Measurements from ENCODE around the gene UFSP2.
"Not testable (repeated sequence)": the region's sequence is repeated elsewhere in the genome, so short reads cannot be mapped to it uniquely, and the experiment has no call there.

UFSP2 gene

GRCh38 chr4:185370268-185370949 is 55.4 kb downstream of the UFSP2 start:
- H3K4me3 ChIP-seq (replicated peaks in 1 of 2; ENCODE audit: low read depth in 2 of 2, low read length in 2 of 2): no peak overlapping the region
- TF ChIP-seq, protein P1, sequence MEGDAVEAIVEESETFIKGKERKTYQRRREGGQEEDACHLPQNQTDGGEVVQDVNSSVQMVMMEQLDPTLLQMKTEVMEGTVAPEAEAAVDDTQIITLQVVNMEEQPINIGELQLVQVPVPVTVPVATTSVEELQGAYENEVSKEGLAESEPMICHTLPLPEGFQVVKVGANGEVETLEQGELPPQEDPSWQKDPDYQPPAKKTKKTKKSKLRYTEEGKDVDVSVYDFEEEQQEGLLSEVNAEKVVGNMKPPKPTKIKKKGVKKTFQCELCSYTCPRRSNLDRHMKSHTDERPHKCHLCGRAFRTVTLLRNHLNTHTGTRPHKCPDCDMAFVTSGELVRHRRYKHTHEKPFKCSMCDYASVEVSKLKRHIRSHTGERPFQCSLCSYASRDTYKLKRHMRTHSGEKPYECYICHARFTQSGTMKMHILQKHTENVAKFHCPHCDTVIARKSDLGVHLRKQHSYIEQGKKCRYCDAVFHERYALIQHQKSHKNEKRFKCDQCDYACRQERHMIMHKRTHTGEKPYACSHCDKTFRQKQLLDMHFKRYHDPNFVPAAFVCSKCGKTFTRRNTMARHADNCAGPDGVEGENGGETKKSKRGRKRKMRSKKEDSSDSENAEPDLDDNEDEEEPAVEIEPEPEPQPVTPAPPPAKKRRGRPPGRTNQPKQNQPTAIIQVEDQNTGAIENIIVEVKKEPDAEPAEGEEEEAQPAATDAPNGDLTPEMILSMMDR (IDR thresholded peaks at IDR 0.05; ENCODE audit: low read depth, low read length): no peak
- DNase-seq (ENCODE audit: low read depth in 2 of 2): no peak

DNA sequence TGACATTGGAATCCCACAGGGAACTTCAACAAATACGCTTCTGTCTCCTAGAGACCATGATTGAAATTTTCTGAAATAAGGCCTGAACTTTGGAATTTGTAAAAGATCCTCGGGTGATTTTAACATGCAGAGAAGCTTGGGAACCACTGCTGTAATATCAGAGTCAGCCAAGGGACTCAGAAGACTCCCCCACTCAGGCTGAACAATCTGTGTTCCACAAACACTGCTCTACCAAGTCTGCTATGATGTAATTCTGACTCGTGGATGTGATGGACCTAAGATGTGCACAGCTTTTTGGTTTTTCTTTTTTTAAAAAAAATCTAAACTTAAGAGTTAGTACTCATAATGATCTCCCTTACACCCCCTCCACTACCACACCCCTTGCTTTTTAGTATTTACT is 56.0 kb downstream of the UFSP2 start:
- H3K4me3 ChIP-seq (replicated peaks in 1 of 2; ENCODE audit: low read depth in 2 of 2, low read length in 2 of 2): no peak overlapping the region
- DNase-seq (ENCODE audit: low read depth in 2 of 2): no peak
- TF ChIP-seq, protein P1 (IDR thresholded peaks at IDR 0.05; ENCODE audit: low read depth, low read length): no peak

- H3K4me3 ChIP-seq (replicated peaks in 1 of 2; ENCODE audit: low read depth in 2 of 2, low read length in 2 of 2): no peak overlapping the region
- TF ChIP-seq, protein P1 (IDR thresholded peaks at IDR 0.05; ENCODE audit: low read depth, low read length): no peak
- DNase-seq (ENCODE audit: low read depth in 2 of 2): no peak
Measured at GRCh38 chr4:185364886-185365285, 60.9 kb downstream of the UFSP2 start.

DNA sequence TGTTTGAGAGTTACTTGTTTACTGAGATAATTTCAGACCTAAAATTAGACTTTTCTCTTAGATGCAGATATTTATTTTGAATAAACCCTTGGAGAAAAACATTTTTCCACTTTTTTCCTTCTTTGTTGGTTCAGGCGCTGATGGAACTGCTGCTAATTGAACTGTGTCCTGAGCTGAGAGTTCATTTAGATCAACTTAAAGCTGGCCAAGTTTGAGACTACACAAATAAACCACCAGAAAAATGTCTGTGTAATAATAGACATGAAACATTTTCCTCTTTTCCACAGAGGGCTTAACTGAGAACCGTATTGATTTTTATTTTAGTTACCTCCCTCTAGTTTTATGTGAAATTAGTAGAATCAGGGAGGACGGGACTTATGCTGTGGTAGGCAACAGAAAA is 62.5 kb downstream of the UFSP2 start:
- TF ChIP-seq, protein P1 (IDR thresholded peaks at IDR 0.05; ENCODE audit: low read depth, low read length): no peak
- DNase-seq (ENCODE audit: low read depth in 2 of 2): no peak
- H3K4me3 ChIP-seq (replicated peaks in 1 of 2; ENCODE audit: low read depth in 2 of 2, low read length in 2 of 2): no peak overlapping the region

- H3K4me3 ChIP-seq (replicated peaks in 1 of 2; ENCODE audit: low read depth in 2 of 2, low read length in 2 of 2): not testable (repeated sequence)
- peak in 1 of 2 donors; percentile 73 for DNase-seq (ENCODE audit: low read depth in 2 of 2)
Measured at GRCh38 chr4:185362570-185362969, 63.2 kb downstream of the UFSP2 start.

DNA sequence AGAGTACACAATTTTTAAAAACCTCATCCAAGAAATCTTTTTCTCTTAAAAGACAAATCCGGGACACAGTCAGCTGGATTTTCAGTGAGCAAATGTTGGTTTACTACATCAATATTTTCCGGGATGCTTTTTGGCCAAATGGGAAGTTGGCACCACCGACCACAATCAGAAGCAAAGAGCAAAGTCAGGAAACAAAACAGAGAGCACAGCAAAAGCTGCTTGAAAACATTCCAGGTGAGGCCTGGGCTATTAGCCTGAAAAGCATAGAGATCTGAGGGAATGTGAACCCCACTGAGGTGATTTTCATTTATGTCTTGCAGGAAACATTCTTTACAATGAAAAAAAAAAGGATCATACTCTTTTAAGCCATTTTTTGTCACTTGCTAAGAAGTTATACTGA is 63.9 kb downstream of the UFSP2 start:
- TF ChIP-seq, protein P1 (IDR thresholded peaks at IDR 0.05; ENCODE audit: low read depth, low read length): no peak
- no peak for DNase-seq (ENCODE audit: low read depth in 2 of 2)
- H3K4me3 ChIP-seq (replicated peaks in 1 of 2; ENCODE audit: low read depth in 2 of 2, low read length in 2 of 2): no peak overlapping the region

GRCh38 chr4:185359767-185360446 is 65.9 kb downstream of the UFSP2 start:
- TF ChIP-seq, protein P1 (IDR thresholded peaks at IDR 0.05; ENCODE audit: low read depth, low read length): no peak
- peak; percentile 31 to 75 for DNase-seq (ENCODE audit: low read depth in 2 of 2)
- H3K4me3 ChIP-seq (replicated peaks in 1 of 2; ENCODE audit: low read depth in 2 of 2, low read length in 2 of 2): no peak overlapping the region

Measured in cardiac fibroblast (primary cell).